ENCODE results near the gene TPM4. TPM values are rescaled to one million over a fixed set of nuclear protein-coding genes. Genes with fewer than 3 reads are reported as not detected.
"Not testable (repeated sequence)": the region's sequence is repeated elsewhere in the genome, so short reads cannot be mapped to it uniquely, and the experiment has no call there.

Gene TPM4
- total RNA-seq (100 to 1,000 TPM in 3 of 9 donors, 10 to 100 TPM in 6; 49.2 to 260 (median 92.1) TPM), polyA plus RNA-seq (100 to 1,000 TPM in 1 of 2 donors, 10 to 100 TPM in 1; 65.0 to 175 TPM)
- long read RNA-seq, donor 1, transcript TPM4-201 (8 exons, 2,666 nt): major isoform, 73 of 119 reads
- long read RNA-seq, donor 1, partial matches to known transcripts: 32 of 119 reads
- long read RNA-seq, donor 1, other reads (novel, unspliced or antisense): 10 of 119 reads
- long read RNA-seq, donor 2, transcript TPM4-202 (9 exons, 1,417 nt): minor isoform, 10 of 544 reads
- long read RNA-seq, donor 2, transcript TPM4-213 (1 exons, 2,672 nt): minor isoform, 6 of 544 reads
- long read RNA-seq, donor 2, transcript TPM4-201 (8 exons, 2,666 nt): major isoform, 476 of 544 reads
- long read RNA-seq, donor 2, partial matches to known transcripts: 24 of 544 reads
- long read RNA-seq, donor 2, other reads (novel, unspliced or antisense): 27 of 544 reads
- long read RNA-seq, donor 3, transcript TPM4-201 (8 exons, 2,666 nt): major isoform, 79 of 116 reads
- long read RNA-seq, donor 3, transcript TPM4-213 (1 exons, 2,672 nt): minor isoform, 9 of 116 reads
- long read RNA-seq, donor 3, partial matches to known transcripts: 20 of 116 reads
- long read RNA-seq, donor 3, other reads (novel, unspliced or antisense): 8 of 116 reads

GRCh38 chr19:16076154-16076957 lies at the start of gene TPM4:
Gene TPM4, plus strand, starts transcription at chr19:16076495. Its CDS starts 71 bp downstream, at chr19:16076566.
- intact Hi-C loops (cut with DNase I): loop anchor here in 4 of 10 donors (5.0 kb wide), 1 partner anchor 36 kb away; the partner anchor contains the start of gene RAB8A (in 4 of the 4)
- H3K27me3 ChIP-seq: peaks cover 0 to 6% (median 0%) of the 10 kb centered on the region in 9 donors
- H3K4me1 ChIP-seq: peaks cover 0 to 57% (median 33%) of the 10 kb centered on the region in 12 donors
- peak within 1 kb of the TSS; percentile 97 to 100 (median 100) for H3K27ac ChIP-seq
- ATAC-seq: peak; percentile 85 to 91 (median 87)
- TF ChIP-seq, protein P1, sequence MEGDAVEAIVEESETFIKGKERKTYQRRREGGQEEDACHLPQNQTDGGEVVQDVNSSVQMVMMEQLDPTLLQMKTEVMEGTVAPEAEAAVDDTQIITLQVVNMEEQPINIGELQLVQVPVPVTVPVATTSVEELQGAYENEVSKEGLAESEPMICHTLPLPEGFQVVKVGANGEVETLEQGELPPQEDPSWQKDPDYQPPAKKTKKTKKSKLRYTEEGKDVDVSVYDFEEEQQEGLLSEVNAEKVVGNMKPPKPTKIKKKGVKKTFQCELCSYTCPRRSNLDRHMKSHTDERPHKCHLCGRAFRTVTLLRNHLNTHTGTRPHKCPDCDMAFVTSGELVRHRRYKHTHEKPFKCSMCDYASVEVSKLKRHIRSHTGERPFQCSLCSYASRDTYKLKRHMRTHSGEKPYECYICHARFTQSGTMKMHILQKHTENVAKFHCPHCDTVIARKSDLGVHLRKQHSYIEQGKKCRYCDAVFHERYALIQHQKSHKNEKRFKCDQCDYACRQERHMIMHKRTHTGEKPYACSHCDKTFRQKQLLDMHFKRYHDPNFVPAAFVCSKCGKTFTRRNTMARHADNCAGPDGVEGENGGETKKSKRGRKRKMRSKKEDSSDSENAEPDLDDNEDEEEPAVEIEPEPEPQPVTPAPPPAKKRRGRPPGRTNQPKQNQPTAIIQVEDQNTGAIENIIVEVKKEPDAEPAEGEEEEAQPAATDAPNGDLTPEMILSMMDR (IDR thresholded peaks at IDR 0.05): no peak
- TF ChIP-seq POLR2A (IDR thresholded peaks at IDR 0.05): peak; percentile 76 to 81
- peak within 1 kb of the TSS; percentile 79 to 99 (median 96) for H3K4me3 ChIP-seq
- 0 to 1% (median 1%) methylated on average over 36 to 101 of the region's 101 CpGs for WGBS, 4 donors
- H3K9me3 ChIP-seq: no peaks in the 10 kb centered on the region
- peaks cover 0 to 12% (median 9%) of the 10 kb centered on the region in 9 donors for H3K36me3 ChIP-seq
- DNase-seq: peak; percentile 92 to 97 (median 95)

DNA sequence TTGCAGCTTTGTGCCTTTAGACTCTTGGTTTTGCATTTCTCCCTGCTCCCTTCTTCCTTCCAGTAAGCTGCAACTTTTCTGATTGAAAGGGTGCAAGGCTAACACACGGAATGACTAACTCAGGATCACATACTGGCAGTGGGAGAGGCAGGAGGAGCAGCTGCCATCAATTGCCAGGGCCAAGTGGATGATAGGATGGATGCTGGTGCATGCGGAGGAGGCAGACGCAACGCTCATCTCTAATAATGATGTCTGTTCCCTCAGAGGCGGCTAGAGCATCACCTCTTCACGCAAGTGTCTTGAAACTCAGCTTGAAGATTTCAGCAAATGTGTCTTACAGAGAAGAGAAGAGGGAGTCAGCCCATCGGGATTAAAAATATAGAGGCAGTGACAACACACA lies 49.5 kb upstream of the TPM4 start:
- ATAC-seq: no peak
- no peaks in the 10 kb centered on the region for H3K9me3 ChIP-seq
- no peak overlapping the region for H3K4me3 ChIP-seq
- H3K36me3 ChIP-seq: no peaks in the 10 kb centered on the region
- no peaks in the 10 kb centered on the region for H3K27me3 ChIP-seq
- WGBS, 4 donors: 73 to 79% (median 76%) methylated on average over 7 of the region's 7 CpGs
- intact Hi-C loops (cut with DNase I): no loop called here
- TF ChIP-seq, protein P1 (IDR thresholded peaks at IDR 0.05): no peak
- TF ChIP-seq POLR2A (IDR thresholded peaks at IDR 0.05): no peak
- no peak overlapping the region for H3K27ac ChIP-seq
- no peaks in the 10 kb centered on the region for H3K4me1 ChIP-seq
- DNase-seq: no peak

DNA sequence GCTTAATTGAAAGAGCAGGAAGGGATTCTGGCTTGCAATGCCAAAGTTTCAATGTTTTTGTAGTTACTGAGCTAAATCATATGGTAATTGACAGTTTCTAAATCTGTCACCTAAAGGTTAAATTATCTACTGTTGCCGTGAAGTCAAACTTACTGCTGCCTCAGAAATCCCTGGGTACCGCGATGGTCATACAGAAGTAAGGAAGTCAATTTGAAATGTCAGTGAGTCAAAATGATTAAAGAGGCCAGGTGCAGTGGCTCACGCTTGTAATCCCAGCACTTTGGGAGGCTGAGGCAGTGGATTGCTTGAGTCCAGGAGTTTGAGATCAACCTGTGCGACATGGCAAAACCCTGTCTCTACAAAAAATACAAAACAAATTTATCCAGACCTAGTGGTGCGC lies 48.8 kb upstream of the TPM4 start:
- no peak for TF ChIP-seq POLR2A (IDR thresholded peaks at IDR 0.05)
- TF ChIP-seq, protein P1 (IDR thresholded peaks at IDR 0.05): no peak
- Histone ChIP-seq H3K4me1 (no peaks in the 10 kb centered on the region), H3K27me3 (no peaks in the 10 kb centered on the region), H3K4me3 (no peak overlapping the region), H3K27ac (no peak overlapping the region), H3K9me3 (no peaks in the 10 kb centered on the region), H3K36me3 (no peaks in the 10 kb centered on the region)
- DNase-seq (no peak), ATAC-seq (no peak)
- intact Hi-C loops (cut with DNase I): no loop called here
- 56 to 67% (median 65%) methylated on average over 6 of the region's 6 CpGs for WGBS, 4 donors

GRCh38 chr19:16030155-16030554 lies 46.1 kb upstream of the TPM4 start:
- WGBS, 4 donors: 86 to 90% (median 88%) methylated on average over 12 of the region's 12 CpGs
- intact Hi-C loops (cut with DNase I): loop anchor here in 1 of 10 donors (10.0 kb wide), 1 partner anchor 415 kb away; the partner anchor contains the start of gene CYP4F8
- not testable (repeated sequence) for DNase-seq, ATAC-seq, H3K4me1 ChIP-seq, H3K27ac ChIP-seq, H3K4me3 ChIP-seq, H3K27me3 ChIP-seq, H3K36me3 ChIP-seq, H3K9me3 ChIP-seq

All from heart left ventricle (tissue), 16 donors.